ENCODE results near the gene EFNB3.

GRCh38 chr17:7711051-7711755 is 6.2 kb downstream of the EFNB3 start:
- TF ChIP-seq, protein P1, sequence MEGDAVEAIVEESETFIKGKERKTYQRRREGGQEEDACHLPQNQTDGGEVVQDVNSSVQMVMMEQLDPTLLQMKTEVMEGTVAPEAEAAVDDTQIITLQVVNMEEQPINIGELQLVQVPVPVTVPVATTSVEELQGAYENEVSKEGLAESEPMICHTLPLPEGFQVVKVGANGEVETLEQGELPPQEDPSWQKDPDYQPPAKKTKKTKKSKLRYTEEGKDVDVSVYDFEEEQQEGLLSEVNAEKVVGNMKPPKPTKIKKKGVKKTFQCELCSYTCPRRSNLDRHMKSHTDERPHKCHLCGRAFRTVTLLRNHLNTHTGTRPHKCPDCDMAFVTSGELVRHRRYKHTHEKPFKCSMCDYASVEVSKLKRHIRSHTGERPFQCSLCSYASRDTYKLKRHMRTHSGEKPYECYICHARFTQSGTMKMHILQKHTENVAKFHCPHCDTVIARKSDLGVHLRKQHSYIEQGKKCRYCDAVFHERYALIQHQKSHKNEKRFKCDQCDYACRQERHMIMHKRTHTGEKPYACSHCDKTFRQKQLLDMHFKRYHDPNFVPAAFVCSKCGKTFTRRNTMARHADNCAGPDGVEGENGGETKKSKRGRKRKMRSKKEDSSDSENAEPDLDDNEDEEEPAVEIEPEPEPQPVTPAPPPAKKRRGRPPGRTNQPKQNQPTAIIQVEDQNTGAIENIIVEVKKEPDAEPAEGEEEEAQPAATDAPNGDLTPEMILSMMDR (IDR thresholded peaks at IDR 0.05; ENCODE audit: insufficient read depth, low read length) = no peak
- TF ChIP-seq, protein P2, sequence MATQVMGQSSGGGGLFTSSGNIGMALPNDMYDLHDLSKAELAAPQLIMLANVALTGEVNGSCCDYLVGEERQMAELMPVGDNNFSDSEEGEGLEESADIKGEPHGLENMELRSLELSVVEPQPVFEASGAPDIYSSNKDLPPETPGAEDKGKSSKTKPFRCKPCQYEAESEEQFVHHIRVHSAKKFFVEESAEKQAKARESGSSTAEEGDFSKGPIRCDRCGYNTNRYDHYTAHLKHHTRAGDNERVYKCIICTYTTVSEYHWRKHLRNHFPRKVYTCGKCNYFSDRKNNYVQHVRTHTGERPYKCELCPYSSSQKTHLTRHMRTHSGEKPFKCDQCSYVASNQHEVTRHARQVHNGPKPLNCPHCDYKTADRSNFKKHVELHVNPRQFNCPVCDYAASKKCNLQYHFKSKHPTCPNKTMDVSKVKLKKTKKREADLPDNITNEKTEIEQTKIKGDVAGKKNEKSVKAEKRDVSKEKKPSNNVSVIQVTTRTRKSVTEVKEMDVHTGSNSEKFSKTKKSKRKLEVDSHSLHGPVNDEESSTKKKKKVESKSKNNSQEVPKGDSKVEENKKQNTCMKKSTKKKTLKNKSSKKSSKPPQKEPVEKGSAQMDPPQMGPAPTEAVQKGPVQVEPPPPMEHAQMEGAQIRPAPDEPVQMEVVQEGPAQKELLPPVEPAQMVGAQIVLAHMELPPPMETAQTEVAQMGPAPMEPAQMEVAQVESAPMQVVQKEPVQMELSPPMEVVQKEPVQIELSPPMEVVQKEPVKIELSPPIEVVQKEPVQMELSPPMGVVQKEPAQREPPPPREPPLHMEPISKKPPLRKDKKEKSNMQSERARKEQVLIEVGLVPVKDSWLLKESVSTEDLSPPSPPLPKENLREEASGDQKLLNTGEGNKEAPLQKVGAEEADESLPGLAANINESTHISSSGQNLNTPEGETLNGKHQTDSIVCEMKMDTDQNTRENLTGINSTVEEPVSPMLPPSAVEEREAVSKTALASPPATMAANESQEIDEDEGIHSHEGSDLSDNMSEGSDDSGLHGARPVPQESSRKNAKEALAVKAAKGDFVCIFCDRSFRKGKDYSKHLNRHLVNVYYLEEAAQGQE (IDR thresholded peaks at IDR 0.05; ENCODE audit: insufficient replicate concordance, low read depth) = no peak
- no peak for TF ChIP-seq POLR2AphosphoS5 (IDR thresholded peaks at IDR 0.05; ENCODE audit: low read depth)
